H9 (cell line): ENCODE data around the gene NCCRP1. TPM values are rescaled to one million over a fixed set of nuclear protein-coding genes. Genes with fewer than 3 reads are reported as not detected.

Experiments
- DNase-seq: peaks from one replicate; pipeline ENCODE4 v3.0.0-alpha.2; 2017
- H2AFZ ChIP-seq: one replicate; pipeline ENCODE4 v1.6.1; 2013; ENCODE audit warnings: mild to moderate bottlenecking, low read length, control low read depth, moderate library complexity
- H2AK5ac ChIP-seq: 2 replicates; pipeline ENCODE4 v1.6.1; 2013; ENCODE audit warnings: low read length, control low read depth, mixed read lengths; ENCODE audit not compliant: insufficient read length
- H2BK120ac ChIP-seq: one replicate; pipeline ENCODE4 v1.6.1; 2013; ENCODE audit warnings: low read depth, mild to moderate bottlenecking, low read length, control low read depth, inconsistent platforms; ENCODE audit not compliant: poor library complexity, severe bottlenecking
- H2BK12ac ChIP-seq: 2 replicates; pipeline ENCODE4 v1.6.1; 2013; ENCODE audit warnings: low read length, control low read depth, mixed read lengths, low read depth; ENCODE audit not compliant: insufficient read length
- H2BK15ac ChIP-seq: 2 replicates; pipeline ENCODE4 v1.6.1; 2013; ENCODE audit warnings: low read depth, low read length, control low read depth
- H2BK20ac ChIP-seq: one replicate; pipeline ENCODE4 v1.6.1; 2013; ENCODE audit warnings: low read depth, mild to moderate bottlenecking, low read length, control low read depth, inconsistent platforms; ENCODE audit not compliant: poor library complexity, severe bottlenecking
- H2BK5ac ChIP-seq: 2 replicates; pipeline ENCODE4 v1.6.1; 2013; ENCODE audit warnings: low read length, control low read depth, mixed read lengths; ENCODE audit not compliant: insufficient read length
- H3K14ac ChIP-seq: 2 replicates; pipeline ENCODE4 v1.6.1; 2013; ENCODE audit warnings: low read length, control low read depth; ENCODE audit not compliant: insufficient read depth
- H3K18ac ChIP-seq: 2 replicates; pipeline ENCODE4 v1.6.1; 2013; ENCODE audit warnings: low read depth, mild to moderate bottlenecking, mixed read lengths, low read length, control low read depth; ENCODE audit not compliant: insufficient read length
- H3K23ac ChIP-seq: 2 replicates; pipeline ENCODE4 v1.6.1; 2013; ENCODE audit warnings: low read length, control low read depth, mixed read lengths, low read depth; ENCODE audit not compliant: insufficient read length
- H3K23me2 ChIP-seq: 2 replicates; pipeline ENCODE4 v1.6.1; 2013; ENCODE audit warnings: low read depth, mild to moderate bottlenecking, mixed read lengths, low read length, control low read depth; ENCODE audit not compliant: insufficient read length, poor library complexity, severe bottlenecking
- H3K27ac ChIP-seq: 2 replicates; pipeline ENCODE4 v1.5.1; 2013; ENCODE audit warnings: low read length, control low read depth, mixed read lengths, low read depth; ENCODE audit not compliant: insufficient read length
- H3K27me3 ChIP-seq: 2 replicates; pipeline ENCODE4 v1.6.1; 2013; ENCODE audit warnings: low read length, control low read depth, inconsistent platforms; ENCODE audit not compliant: insufficient read depth
- H3K4ac ChIP-seq: 2 replicates; pipeline ENCODE4 v1.6.1; 2013; ENCODE audit warnings: low read depth, mild to moderate bottlenecking, control low read depth, inconsistent platforms, low read length, moderate library complexity
- H3K4me1 ChIP-seq: 2 replicates; pipeline ENCODE4 v1.6.1; 2013; ENCODE audit warnings: low read length, control low read depth, inconsistent platforms; ENCODE audit not compliant: insufficient read depth
- H3K4me2 ChIP-seq: 2 replicates; pipeline ENCODE4 v1.6.1; 2013; ENCODE audit warnings: low read length, control low read depth, mixed read lengths; ENCODE audit not compliant: insufficient read length, insufficient read depth
- H3K56ac ChIP-seq: 2 replicates; pipeline ENCODE4 v1.6.1; 2013; ENCODE audit warnings: low read depth, mild to moderate bottlenecking, mixed read lengths, low read length, control low read depth; ENCODE audit not compliant: insufficient read length
- H3K79me1 ChIP-seq: 2 replicates; pipeline ENCODE4 v1.6.1; 2013; ENCODE audit warnings: low read depth, mild to moderate bottlenecking, moderate library complexity, low read length, control low read depth, inconsistent platforms; ENCODE audit not compliant: insufficient read depth, poor library complexity, severe bottlenecking
- H3K79me2 ChIP-seq: 2 replicates; pipeline ENCODE4 v1.6.1; 2013; ENCODE audit warnings: low read length, control low read depth, inconsistent platforms; ENCODE audit not compliant: insufficient read depth
- H3K9ac ChIP-seq: 2 replicates; pipeline ENCODE4 v1.6.1; 2013; ENCODE audit warnings: low read length, control low read depth, mixed read lengths; ENCODE audit not compliant: insufficient read length; ENCODE audit errors: extremely low read depth
- H3K9me3 ChIP-seq: one replicate; pipeline ENCODE4 v1.6.1; 2013; ENCODE audit warnings: low read depth, low read length, inconsistent platforms; ENCODE audit not compliant: control insufficient read depth
- H3T11ph ChIP-seq: one replicate; pipeline ENCODE4 v1.6.1; 2013; ENCODE audit warnings: mild to moderate bottlenecking, low read length, control low read depth, inconsistent platforms
- H4K20me1 ChIP-seq: one replicate; pipeline ENCODE4 v1.6.1; 2013; ENCODE audit not compliant: control insufficient read depth, insufficient read length, insufficient read depth
- H4K5ac ChIP-seq: 2 replicates; pipeline ENCODE4 v1.6.1; 2013; ENCODE audit warnings: low read depth, mild to moderate bottlenecking, mixed read lengths, low read length, control low read depth; ENCODE audit not compliant: insufficient read length
- H4K8ac ChIP-seq: replicated peaks from 2 replicates; pipeline ENCODE4 v1.6.1; 2013; ENCODE audit warnings: low read length, control low read depth, mixed read lengths, low read depth; ENCODE audit not compliant: insufficient read length
- H4K91ac ChIP-seq: 2 replicates; pipeline ENCODE4 v1.6.1; 2013; ENCODE audit warnings: low read depth, mild to moderate bottlenecking, moderate library complexity, mixed read lengths, low read length, control low read depth; ENCODE audit not compliant: insufficient read length
- H3K27ac Mint-ChIP-seq, 3 experiments: 2 replicates in 2 of 3; 3 replicates in 1 of 3; pipeline ENCODE4 v1.8.0; 2020 to 2021; ENCODE audit warnings: mixed read lengths in 3 of 3, mild to moderate bottlenecking in 1 of 3, moderate library complexity in 1 of 3
- H3K27me3 Mint-ChIP-seq: 2 replicates; pipeline ENCODE4 v1.8.0; 2021; ENCODE audit warnings: low read depth, mild to moderate bottlenecking, moderate library complexity, mixed read lengths
- H3K36me3 Mint-ChIP-seq, 3 experiments: 2 replicates in 2 of 3; 3 replicates in 1 of 3; pipeline ENCODE4 v1.8.0; 2020 to 2021; ENCODE audit warnings: low read depth in 3 of 3, mixed read lengths in 3 of 3; ENCODE audit not compliant: insufficient read depth in 1 of 3
- H3K4me1 Mint-ChIP-seq, 2 experiments: 2 replicates each; pipeline ENCODE4 v1.8.0; 2020; ENCODE audit warnings: mixed read lengths in 2 of 2
- H3K4me3 Mint-ChIP-seq, 2 experiments: 2 replicates in 1 of 2; 3 replicates in 1 of 2; pipeline ENCODE4 v1.8.0; 2020 to 2021; ENCODE audit warnings: mild to moderate bottlenecking in 2 of 2, mixed read lengths in 2 of 2, moderate library complexity in 1 of 2
- H3K9me3 Mint-ChIP-seq, 2 experiments: 2 replicates in 1 of 2; 3 replicates in 1 of 2; pipeline ENCODE4 v1.8.0; 2020; ENCODE audit warnings: mild to moderate bottlenecking in 2 of 2, mixed read lengths in 2 of 2, moderate library complexity in 1 of 2
- WGBS: extraction: QIAGEN DNeasy Blood & Tissue Kit; methylation state at CpG from one replicate; pipeline ENCODE4 v1.1.7; 2013; ENCODE audit warnings: missing lambda C conversion rate, low lambda C conversion rate, mixed read lengths; ENCODE audit not compliant: insufficient read length; ENCODE audit errors: extremely low coverage; 5-methylcytosine and 5-hydroxymethylcytosine counted together
- total RNA-seq: library from RNA; stranded (reverse); gene quantifications from 2 replicates; pipeline ENCODE4 v1.2.1, GENCODE V29; 2021
- TF ChIP-seq, protein P1 (sequence below): fragments of 200-600 bp; sonication (generic); conservative IDR thresholded peaks from 3 replicates; pipeline ENCODE4 v1.8.0; 2021; ENCODE audit warnings: antibody characterized with exemption, mild to moderate bottlenecking

The NCCRP1 gene
- total RNA-seq, 1 experiment from 2014 or later = 1.9 TPM

DNA sequence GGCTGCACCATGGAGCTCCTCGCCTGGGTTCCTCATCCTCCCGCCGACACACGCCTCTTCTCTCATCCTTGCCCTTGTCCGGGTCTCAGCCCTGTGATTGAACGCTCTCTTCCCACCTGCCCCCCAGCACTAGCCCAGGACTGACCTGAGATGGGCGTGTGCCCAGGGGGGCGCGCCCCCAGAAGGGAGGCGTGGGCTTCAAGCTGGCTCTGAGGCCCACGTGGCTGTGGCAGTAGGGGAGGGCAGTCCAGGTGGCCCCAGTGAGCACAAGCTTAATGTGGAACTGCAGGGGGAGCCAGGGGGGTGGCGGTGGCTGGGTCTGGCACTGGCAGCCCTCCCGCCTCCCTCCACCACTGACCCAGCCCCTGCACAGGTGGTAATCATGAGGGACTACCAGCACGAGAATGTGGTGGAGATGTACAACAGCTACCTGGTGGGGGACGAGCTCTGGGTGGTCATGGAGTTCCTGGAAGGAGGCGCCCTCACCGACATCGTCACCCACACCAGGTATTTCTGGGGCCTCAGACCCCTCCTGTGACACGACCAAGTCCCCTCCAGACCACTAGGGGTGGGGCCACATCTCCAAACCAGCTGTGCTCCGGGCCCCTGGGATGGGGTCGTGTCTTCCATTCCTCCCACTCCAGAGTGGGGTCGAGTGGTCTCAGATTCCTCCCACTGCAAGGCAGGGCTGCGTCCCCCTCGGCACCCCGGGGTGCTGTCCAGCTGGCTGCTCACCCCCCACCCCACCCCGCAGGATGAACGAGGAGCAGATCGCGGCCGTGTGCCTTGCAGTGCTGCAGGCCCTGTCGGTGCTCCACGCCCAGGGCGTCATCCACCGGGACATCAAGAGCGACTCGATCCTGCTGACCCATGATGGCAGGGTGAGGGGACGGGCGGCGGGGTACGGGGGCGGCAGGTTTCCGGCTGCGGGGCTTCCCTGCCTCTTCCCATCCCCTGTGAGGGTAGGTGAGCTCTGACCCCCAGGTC is 21.9 kb upstream of the NCCRP1 start:
- H3K9me3 Mint-ChIP-seq = no peaks in the 10 kb centered on the region
- no peaks in the 10 kb centered on the region for H3K79me2 ChIP-seq
- no peak overlapping the region for H3K4me3 Mint-ChIP-seq
- no peaks in the 10 kb centered on the region for H3K4me1 Mint-ChIP-seq
- H4K91ac ChIP-seq = no peak overlapping the region
- H3K27me3 Mint-ChIP-seq = no peaks in the 10 kb centered on the region
- H3K4me2 ChIP-seq = no peak overlapping the region
- no peak overlapping the region for H2BK5ac ChIP-seq
- H3K9ac ChIP-seq = no peak overlapping the region
- H4K20me1 ChIP-seq = no peaks in the 10 kb centered on the region
- no peak overlapping the region for H2AK5ac ChIP-seq
- no peak overlapping the region for H3K27ac ChIP-seq
- no peak overlapping the region for H3K56ac ChIP-seq
- H3K36me3 Mint-ChIP-seq = peaks cover 2 to 39% (median 31%) of the 10 kb centered on the region in 3 experiments; a peak in 6 of 7 replicates
- H4K5ac ChIP-seq = no peak overlapping the region
- H3K27ac Mint-ChIP-seq = peak overlapping the region in 1 of 3 experiments; percentile 65; a peak in 2 of 7 replicates
- H2AFZ ChIP-seq = no peak overlapping the region
- no peak overlapping the region for H3K14ac ChIP-seq
- no peak for DNase-seq
- H2BK20ac ChIP-seq = no peak overlapping the region
- TF ChIP-seq, protein P1, sequence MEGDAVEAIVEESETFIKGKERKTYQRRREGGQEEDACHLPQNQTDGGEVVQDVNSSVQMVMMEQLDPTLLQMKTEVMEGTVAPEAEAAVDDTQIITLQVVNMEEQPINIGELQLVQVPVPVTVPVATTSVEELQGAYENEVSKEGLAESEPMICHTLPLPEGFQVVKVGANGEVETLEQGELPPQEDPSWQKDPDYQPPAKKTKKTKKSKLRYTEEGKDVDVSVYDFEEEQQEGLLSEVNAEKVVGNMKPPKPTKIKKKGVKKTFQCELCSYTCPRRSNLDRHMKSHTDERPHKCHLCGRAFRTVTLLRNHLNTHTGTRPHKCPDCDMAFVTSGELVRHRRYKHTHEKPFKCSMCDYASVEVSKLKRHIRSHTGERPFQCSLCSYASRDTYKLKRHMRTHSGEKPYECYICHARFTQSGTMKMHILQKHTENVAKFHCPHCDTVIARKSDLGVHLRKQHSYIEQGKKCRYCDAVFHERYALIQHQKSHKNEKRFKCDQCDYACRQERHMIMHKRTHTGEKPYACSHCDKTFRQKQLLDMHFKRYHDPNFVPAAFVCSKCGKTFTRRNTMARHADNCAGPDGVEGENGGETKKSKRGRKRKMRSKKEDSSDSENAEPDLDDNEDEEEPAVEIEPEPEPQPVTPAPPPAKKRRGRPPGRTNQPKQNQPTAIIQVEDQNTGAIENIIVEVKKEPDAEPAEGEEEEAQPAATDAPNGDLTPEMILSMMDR = no peak
- no peaks in the 10 kb centered on the region for H3K79me1 ChIP-seq
- no peak overlapping the region for H4K8ac ChIP-seq
- H2BK120ac ChIP-seq = no peak overlapping the region
- no peak overlapping the region for H3K4ac ChIP-seq
- H3K18ac ChIP-seq = no peak overlapping the region
- no peaks in the 10 kb centered on the region for H3K9me3 ChIP-seq
- no peaks in the 10 kb centered on the region for H3K27me3 ChIP-seq
- H2BK15ac ChIP-seq = no peak overlapping the region
- no peak overlapping the region for H3K23ac ChIP-seq
- H3T11ph ChIP-seq = no peak overlapping the region
- no peak overlapping the region for H2BK12ac ChIP-seq
- no peaks in the 10 kb centered on the region for H3K23me2 ChIP-seq
- no CpG with 5 or more reads among the region's 43 CpGs for WGBS
- H3K4me1 ChIP-seq = no peaks in the 10 kb centered on the region
